HEK293 (cell line): Measurements from ENCODE around the gene PDGFC.

Experiments used
- CTCF ChIA-PET: fragments of 350-600 bp; formaldehyde crosslinking; extraction: SDS; loops from one replicate; lab custom pipeline; 2021; ENCODE audit warnings: antibody characterized with exemption; lab: Yijun Ruan, JAX
- POLR2A ChIA-PET: fragments of 300-600 bp; formaldehyde crosslinking; extraction: SDS; loops from one replicate; lab custom pipeline; 2020; ENCODE audit warnings: antibody characterized with exemption, inconsistent platforms; lab: Yijun Ruan, JAX
- H3K27ac ChIP-seq: fragments of 200-500 bp; sonication (Bioruptor generic); 2 replicates; pipeline ENCODE4 v1.5.1; 2014; ENCODE audit warnings: low read depth, low read length, control low read depth, inconsistent platforms; ENCODE audit errors: extremely low read depth
- H3K36me3 ChIP-seq, 2 experiments: fragments of 200-500 bp in 1 of 2; sonication (Bioruptor generic) in 1 of 2; 1 replicate in 1 of 2; 2 replicates in 1 of 2; pipeline ENCODE4 v1.5.1; 2014 to 2017; ENCODE audit warnings: inconsistent platforms in 2 of 2, low read length in 2 of 2; ENCODE audit not compliant: control insufficient read depth in 2 of 2, insufficient read depth in 1 of 2
- H3K4me1 ChIP-seq: fragments of 200-500 bp; sonication (Bioruptor generic); 2 replicates; pipeline ENCODE4 v1.5.1; 2014; ENCODE audit warnings: mild to moderate bottlenecking, low read length, inconsistent platforms; ENCODE audit not compliant: control insufficient read depth, insufficient read depth
- H3K4me3 ChIP-seq: 2 replicates; pipeline ENCODE4 v1.5.1; 2011; ENCODE audit warnings: low read depth, mild to moderate bottlenecking, control low read depth, low read length, moderate library complexity
- H3K9me3 ChIP-seq: fragments of 200-500 bp; sonication (Bioruptor generic); 2 replicates; pipeline ENCODE4 v1.5.1; 2014; ENCODE audit warnings: low read depth, low read length, inconsistent platforms; ENCODE audit not compliant: control insufficient read depth, insufficient read depth
- GLIS2 ChIP-seq: fragments of 450-650 bp; formaldehyde crosslinking; IDR thresholded peaks from 2 replicates; pipeline ENCODE4 v1.5.1; 2016; ENCODE audit warnings: missing biosample characterization, missing genetic modification characterization
- HOXD13 ChIP-seq: sonication (generic); formaldehyde crosslinking; IDR thresholded peaks from 2 replicates; pipeline ENCODE4 v1.8.0; 2022; ENCODE audit warnings: missing genetic modification reagents, borderline replicate concordance
- KLF9 ChIP-seq: fragments of 450-650 bp; formaldehyde crosslinking; IDR thresholded peaks from 2 replicates; pipeline ENCODE4 v1.5.1; 2016; ENCODE audit warnings: missing biosample characterization, missing genetic modification characterization, low read depth
- ZBTB17 ChIP-seq: fragments of 450-650 bp; formaldehyde crosslinking; IDR thresholded peaks from 2 replicates; pipeline ENCODE4 v1.5.1; 2016; ENCODE audit warnings: missing biosample characterization, missing genetic modification characterization
- ZBTB20 ChIP-seq: fragments of 450-650 bp; formaldehyde crosslinking; IDR thresholded peaks from 2 replicates; pipeline ENCODE4 v1.5.1; 2016; ENCODE audit warnings: missing biosample characterization, missing genetic modification characterization
- ZFHX2 ChIP-seq: fragments of 450-650 bp; formaldehyde crosslinking; conservative IDR thresholded peaks from 2 replicates; pipeline ENCODE4 v1.5.1; 2016; ENCODE audit warnings: missing biosample characterization, missing genetic modification characterization
- ZFP69B ChIP-seq: fragments of 450-650 bp; formaldehyde crosslinking; IDR thresholded peaks from 2 replicates; pipeline ENCODE4 v1.5.1; 2016; ENCODE audit warnings: missing biosample characterization, missing genetic modification characterization
- ZNF146 ChIP-seq: fragments of 450-650 bp; formaldehyde crosslinking; IDR thresholded peaks from 2 replicates; pipeline ENCODE4 v1.5.1; 2016; ENCODE audit warnings: missing biosample characterization, missing genetic modification characterization
- ZNF350 ChIP-seq: fragments of 450-650 bp; formaldehyde crosslinking; IDR thresholded peaks from 2 replicates; pipeline ENCODE4 v1.5.0; 2017; ENCODE audit warnings: missing biosample characterization, mild to moderate bottlenecking, missing genetic modification characterization
- ZNF416 ChIP-seq: fragments of 450-650 bp; formaldehyde crosslinking; IDR thresholded peaks from 2 replicates; pipeline ENCODE4 v1.5.1; 2016; ENCODE audit warnings: missing biosample characterization, missing genetic modification characterization
- ZNF510 ChIP-seq: fragments of 450-650 bp; formaldehyde crosslinking; IDR thresholded peaks from 2 replicates; pipeline ENCODE4 v1.5.1; 2018; ENCODE audit warnings: mild to moderate bottlenecking, missing genetic modification characterization, missing biosample characterization; ENCODE audit not compliant: insufficient replicate concordance
- ZNF548 ChIP-seq: fragments of 450-650 bp; formaldehyde crosslinking; IDR thresholded peaks from 2 replicates; pipeline ENCODE4 v1.5.1; 2016; ENCODE audit warnings: missing biosample characterization, missing genetic modification characterization
- ZNF776 ChIP-seq: fragments of 450-650 bp; formaldehyde crosslinking; IDR thresholded peaks from 2 replicates; pipeline ENCODE4 v1.5.0; 2017; ENCODE audit warnings: missing biosample characterization, missing genetic modification characterization, borderline replicate concordance
- ZXDB ChIP-seq: fragments of 450-650 bp; formaldehyde crosslinking; IDR thresholded peaks from 2 replicates; pipeline ENCODE4 v1.5.1; 2016; ENCODE audit warnings: missing biosample characterization, missing genetic modification characterization
- TF ChIP-seq, protein P1 (sequence below): fragments of 450-650 bp; formaldehyde crosslinking; IDR thresholded peaks from 2 replicates; pipeline ENCODE4 v1.5.1; 2016; ENCODE audit warnings: missing biosample characterization, missing genetic modification characterization
- TF ChIP-seq, protein P2 (sequence below): fragments of 450-650 bp; formaldehyde crosslinking; IDR thresholded peaks from 2 replicates; pipeline ENCODE4 v1.5.1; 2017; ENCODE audit warnings: missing biosample characterization, missing genetic modification characterization
- TF ChIP-seq, protein P3 (sequence below): fragments of 450-650 bp; formaldehyde crosslinking; IDR thresholded peaks from 2 replicates; pipeline ENCODE4 v1.5.1; 2016; ENCODE audit warnings: missing biosample characterization, missing genetic modification characterization

The PDGFC gene

DNA sequence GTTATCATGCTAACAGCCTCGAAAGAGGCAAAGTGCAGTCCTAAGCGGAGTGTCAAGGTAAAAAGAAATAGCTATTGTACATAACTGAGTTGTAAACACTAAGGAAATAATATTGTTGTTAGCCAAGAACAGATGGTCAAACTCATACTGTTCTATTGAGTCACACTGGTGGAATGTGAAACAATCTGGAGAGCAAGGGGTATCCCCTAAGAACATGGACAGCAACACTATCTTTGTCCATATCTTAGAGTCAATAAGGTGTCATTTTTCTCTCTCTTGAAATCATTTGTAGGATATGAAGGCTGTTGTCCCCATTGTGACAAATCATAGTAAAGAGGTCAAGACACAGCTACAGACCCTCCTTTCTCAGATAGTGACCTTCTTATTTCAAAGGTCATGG is 4.5 kb upstream of the PDGFC start:
- Histone ChIP-seq H3K36me3 (no peaks in the 10 kb centered on the region), H3K27ac (no peak overlapping the region), H3K4me3 (no peak overlapping the region), H3K4me1 (no peaks in the 10 kb centered on the region; the same call in 1 of the 2 replicates), H3K9me3 (no peaks in the 10 kb centered on the region)
- ChIA-PET CTCF (interaction anchor here (0.8 kb wide), 1 partner anchor 59 kb away, joined by 4 read pairs; no protein-coding TSS in a partner anchor), POLR2A (no interaction called here)
- TF ChIP-seq KLF9 (tag by site-specific recombination) (no peak), ZXDB (tag by site-specific recombination) (no peak), ZNF776 (tag by site-specific recombination) (no peak), ZNF350 (no peak), GLIS2 (tag by site-specific recombination) (no peak)
- TF ChIP-seq, protein P1, sequence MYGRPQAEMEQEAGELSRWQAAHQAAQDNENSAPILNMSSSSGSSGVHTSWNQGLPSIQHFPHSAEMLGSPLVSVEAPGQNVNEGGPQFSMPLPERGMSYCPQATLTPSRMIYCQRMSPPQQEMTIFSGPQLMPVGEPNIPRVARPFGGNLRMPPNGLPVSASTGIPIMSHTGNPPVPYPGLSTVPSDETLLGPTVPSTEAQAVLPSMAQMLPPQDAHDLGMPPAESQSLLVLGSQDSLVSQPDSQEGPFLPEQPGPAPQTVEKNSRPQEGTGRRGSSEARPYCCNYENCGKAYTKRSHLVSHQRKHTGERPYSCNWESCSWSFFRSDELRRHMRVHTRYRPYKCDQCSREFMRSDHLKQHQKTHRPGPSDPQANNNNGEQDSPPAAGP = no peak
- TF ChIP-seq, all 188 proteins: peak for 0

DNA sequence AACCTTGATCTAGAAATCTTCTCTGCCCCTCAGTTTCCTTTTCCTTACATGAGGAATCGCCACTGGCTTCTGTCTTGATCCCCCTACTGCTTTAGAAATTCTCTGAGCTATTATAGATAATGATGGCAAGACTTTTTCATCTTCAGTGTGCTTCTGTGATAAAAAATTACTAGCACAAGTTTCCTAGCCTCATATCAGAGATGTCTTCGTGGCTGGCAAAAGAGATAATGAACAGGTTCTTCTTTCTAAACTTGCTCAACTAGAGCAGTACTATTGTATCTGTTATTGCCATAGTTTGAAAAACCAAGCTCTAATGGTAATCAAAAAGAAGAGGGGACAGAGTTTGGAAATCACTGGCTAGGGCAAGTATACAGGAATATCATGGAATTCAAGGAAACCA is 4.1 kb upstream of the PDGFC start:
- no peaks in the 10 kb centered on the region for H3K36me3 ChIP-seq
- TF ChIP-seq ZFP69B (tag by site-specific recombination) (no peak), ZNF548 (tag by site-specific recombination) (no peak), ZNF416 (tag by site-specific recombination) (no peak)
- CTCF ChIA-PET = interaction anchor here (0.8 kb wide), 1 partner anchor 59 kb away, joined by 4 read pairs; no protein-coding TSS in a partner anchor
- H3K4me1 ChIP-seq = no peaks in the 10 kb centered on the region; the same call in 1 of the 2 replicates
- no peak overlapping the region for H3K27ac ChIP-seq
- POLR2A ChIA-PET = no interaction called here
- no peak overlapping the region for H3K4me3 ChIP-seq
- no peaks in the 10 kb centered on the region for H3K9me3 ChIP-seq

DNA sequence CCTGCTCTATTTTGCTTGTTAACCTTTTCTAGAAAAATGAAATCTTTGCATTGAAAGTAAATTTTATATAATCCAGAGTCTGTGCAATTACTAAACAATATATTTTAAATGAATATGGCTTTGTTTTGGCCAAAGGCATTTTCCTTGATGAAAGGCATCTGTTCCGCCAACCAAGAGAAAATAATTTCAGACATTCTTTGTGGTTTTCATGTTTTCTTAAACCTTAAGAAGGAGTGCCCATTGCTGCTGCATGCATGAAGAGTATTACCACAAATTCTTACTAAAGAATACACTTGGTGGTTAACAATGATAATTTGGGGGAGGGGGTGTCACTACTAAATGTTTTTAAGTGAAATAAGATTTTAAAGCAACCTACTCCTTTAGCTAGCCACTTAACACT is 2.7 kb upstream of the PDGFC start:
- ChIA-PET CTCF (interaction anchor here (0.6 kb wide), 1 partner anchor 70 kb away, joined by 3 read pairs; no protein-coding TSS in a partner anchor), POLR2A (no interaction called here)
- no peak overlapping the region for H3K27ac ChIP-seq
- H3K9me3 ChIP-seq = no peaks in the 10 kb centered on the region
- no peak overlapping the region for H3K4me3 ChIP-seq
- no peaks in the 10 kb centered on the region for H3K36me3 ChIP-seq
- peaks cover 2% of the 10 kb centered on the region for H3K4me1 ChIP-seq
- TF ChIP-seq, protein P2, sequence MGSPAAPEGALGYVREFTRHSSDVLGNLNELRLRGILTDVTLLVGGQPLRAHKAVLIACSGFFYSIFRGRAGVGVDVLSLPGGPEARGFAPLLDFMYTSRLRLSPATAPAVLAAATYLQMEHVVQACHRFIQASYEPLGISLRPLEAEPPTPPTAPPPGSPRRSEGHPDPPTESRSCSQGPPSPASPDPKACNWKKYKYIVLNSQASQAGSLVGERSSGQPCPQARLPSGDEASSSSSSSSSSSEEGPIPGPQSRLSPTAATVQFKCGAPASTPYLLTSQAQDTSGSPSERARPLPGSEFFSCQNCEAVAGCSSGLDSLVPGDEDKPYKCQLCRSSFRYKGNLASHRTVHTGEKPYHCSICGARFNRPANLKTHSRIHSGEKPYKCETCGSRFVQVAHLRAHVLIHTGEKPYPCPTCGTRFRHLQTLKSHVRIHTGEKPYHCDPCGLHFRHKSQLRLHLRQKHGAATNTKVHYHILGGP (tag by site-specific recombination) = no peak
- TF ChIP-seq ZFHX2 (no peak), HOXD13 (CRISPR knock-in tag) (no peak), ZNF146 (tag by site-specific recombination) (no peak), ZNF510 (tag by site-specific recombination) (no peak), ZBTB17 (tag by site-specific recombination) (no peak), ZBTB20 (no peak)
- TF ChIP-seq, protein P3, sequence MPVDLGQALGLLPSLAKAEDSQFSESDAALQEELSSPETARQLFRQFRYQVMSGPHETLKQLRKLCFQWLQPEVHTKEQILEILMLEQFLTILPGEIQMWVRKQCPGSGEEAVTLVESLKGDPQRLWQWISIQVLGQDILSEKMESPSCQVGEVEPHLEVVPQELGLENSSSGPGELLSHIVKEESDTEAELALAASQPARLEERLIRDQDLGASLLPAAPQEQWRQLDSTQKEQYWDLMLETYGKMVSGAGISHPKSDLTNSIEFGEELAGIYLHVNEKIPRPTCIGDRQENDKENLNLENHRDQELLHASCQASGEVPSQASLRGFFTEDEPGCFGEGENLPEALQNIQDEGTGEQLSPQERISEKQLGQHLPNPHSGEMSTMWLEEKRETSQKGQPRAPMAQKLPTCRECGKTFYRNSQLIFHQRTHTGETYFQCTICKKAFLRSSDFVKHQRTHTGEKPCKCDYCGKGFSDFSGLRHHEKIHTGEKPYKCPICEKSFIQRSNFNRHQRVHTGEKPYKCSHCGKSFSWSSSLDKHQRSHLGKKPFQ = no peak
